Body of pancreas (tissue), 4 donors: ENCODE results near the gene FBLN2. TPM values are rescaled to one million over a fixed set of nuclear protein-coding genes. Genes with fewer than 3 reads are reported as not detected.
"Not testable (repeated sequence)": the region's sequence is repeated elsewhere in the genome, so short reads cannot be mapped to it uniquely, and the experiment has no call there.

Source experiments
- ATAC-seq: fragments of 150-250 bp; one replicate; pipeline ENCODE4 v1.9.1; 2016
- DNase-seq, 4 donors: peaks; one replicate each; pipeline ENCODE4 v3.0.0-alpha.2; 2019
- H3K27ac ChIP-seq, 4 donors: fragments of 200-600 bp; sonication (generic); 1 replicate in 3 of 4; 2 replicates in 1 of 4; pipeline versions ENCODE4 v1.5.1 to v1.6.1; 2016 to 2019; ENCODE audit warnings: mild to moderate bottlenecking in 1 of 4, mixed read lengths in 1 of 4, moderate library complexity in 1 of 4
- H3K27me3 ChIP-seq, 2 donors: fragments of 200-600 bp; sonication (generic); one replicate each; pipeline ENCODE4 v1.6.0; 2016; ENCODE audit warnings: mild to moderate bottlenecking in 1 of 2
- H3K36me3 ChIP-seq, 2 donors: fragments of 200-600 bp; sonication (generic); replicated peaks in 1 of 2; 2 replicates each; pipeline ENCODE4 v1.5.1; 2016; ENCODE audit warnings: low read depth in 2 of 2; ENCODE audit not compliant: insufficient read depth in 1 of 2
- H3K4me1 ChIP-seq: fragments of 200-600 bp; sonication (generic); one replicate; pipeline ENCODE4 v1.6.0; 2016
- H3K4me3 ChIP-seq, 2 donors: fragments of 200-600 bp; sonication (generic); 1 replicate in 1 of 2; 2 replicates in 1 of 2; pipeline ENCODE4 v1.5.1; 2016 to 2019
- H3K9me3 ChIP-seq, 3 donors: fragments of 200-600 bp; sonication (generic); 1 replicate in 2 of 3; 2 replicates in 1 of 3; pipeline ENCODE4 v1.5.1; 2016
- POLR2A ChIP-seq, 3 donors: fragments of 450-650 bp; IDR thresholded peaks; one replicate each; pipeline ENCODE4 v1.6.1; 2016; ENCODE audit warnings: antibody characterized with exemption in 3 of 3, mild to moderate bottlenecking in 2 of 3
- WGBS, 2 donors: methylation state at CpG; one replicate each; pipeline ENCODE4 v1.1.5; 2017; 5-methylcytosine and 5-hydroxymethylcytosine counted together
- intact Hi-C: fragments of 100-400 bp; cut with DNase I; formaldehyde crosslinking; loops from one replicate; pipeline ENCODE4 v1.15.1; 2023
- total RNA-seq, 2 donors: library from RNA; depleted of rRNA; stranded (reverse); fragments of >200 nt; gene quantifications; one replicate each; pipeline ENCODE4 v1.1.0, GENCODE V29; 2016
- TF ChIP-seq, protein P1 (sequence below), 7 experiments: fragments of 450-650 bp in 4 of 7; fragments of 200-600 bp in 3 of 7; sonication (generic) in 3 of 7; IDR thresholded peaks; one replicate each; pipeline ENCODE4 v1.5.1; 2016 to 2019; ENCODE audit warnings: antibody characterized with exemption in 7 of 7

Gene FBLN2
- total RNA-seq, 2 donors from 2014 or later, result 18.9 to 54.7 TPM

DNA sequence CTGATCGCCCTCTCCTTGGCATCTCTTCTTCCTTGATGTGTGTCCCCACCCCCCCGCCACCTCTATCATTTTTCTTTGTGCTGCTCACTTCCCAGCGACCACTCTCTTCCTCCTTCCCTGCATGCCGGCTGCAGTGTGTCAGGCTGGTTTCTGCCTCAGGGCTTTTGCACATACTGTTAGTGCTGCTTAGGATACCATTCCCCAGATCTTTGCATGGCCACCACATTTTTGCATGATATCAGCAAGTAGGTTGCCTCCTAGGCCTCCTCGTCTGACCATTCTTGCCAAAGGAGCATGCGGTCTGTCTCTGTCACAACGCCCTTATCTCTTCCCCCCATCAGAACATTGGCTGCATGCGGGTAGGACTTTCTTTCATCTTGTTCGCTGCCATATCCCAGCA, 12.5 kb downstream of the FBLN2 start:
- no peaks in the 10 kb centered on the region for H3K27me3 ChIP-seq
- no peaks in the 10 kb centered on the region for H3K36me3 ChIP-seq
- no peak overlapping the region for H3K4me3 ChIP-seq
- no peaks in the 10 kb centered on the region for H3K4me1 ChIP-seq
- DNase-seq, result no peak
- TF ChIP-seq POLR2A (IDR thresholded peaks at IDR 0.05), result no peak
- TF ChIP-seq, protein P1, sequence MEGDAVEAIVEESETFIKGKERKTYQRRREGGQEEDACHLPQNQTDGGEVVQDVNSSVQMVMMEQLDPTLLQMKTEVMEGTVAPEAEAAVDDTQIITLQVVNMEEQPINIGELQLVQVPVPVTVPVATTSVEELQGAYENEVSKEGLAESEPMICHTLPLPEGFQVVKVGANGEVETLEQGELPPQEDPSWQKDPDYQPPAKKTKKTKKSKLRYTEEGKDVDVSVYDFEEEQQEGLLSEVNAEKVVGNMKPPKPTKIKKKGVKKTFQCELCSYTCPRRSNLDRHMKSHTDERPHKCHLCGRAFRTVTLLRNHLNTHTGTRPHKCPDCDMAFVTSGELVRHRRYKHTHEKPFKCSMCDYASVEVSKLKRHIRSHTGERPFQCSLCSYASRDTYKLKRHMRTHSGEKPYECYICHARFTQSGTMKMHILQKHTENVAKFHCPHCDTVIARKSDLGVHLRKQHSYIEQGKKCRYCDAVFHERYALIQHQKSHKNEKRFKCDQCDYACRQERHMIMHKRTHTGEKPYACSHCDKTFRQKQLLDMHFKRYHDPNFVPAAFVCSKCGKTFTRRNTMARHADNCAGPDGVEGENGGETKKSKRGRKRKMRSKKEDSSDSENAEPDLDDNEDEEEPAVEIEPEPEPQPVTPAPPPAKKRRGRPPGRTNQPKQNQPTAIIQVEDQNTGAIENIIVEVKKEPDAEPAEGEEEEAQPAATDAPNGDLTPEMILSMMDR (IDR thresholded peaks at IDR 0.05), result no peak
- ATAC-seq, result no peak
- H3K9me3 ChIP-seq, result no peaks in the 10 kb centered on the region
- intact Hi-C loops, result no loop called here
- 75 to 83% methylated on average over 9 of the region's 9 CpGs for WGBS, 2 donors
- no peak overlapping the region for H3K27ac ChIP-seq

DNA sequence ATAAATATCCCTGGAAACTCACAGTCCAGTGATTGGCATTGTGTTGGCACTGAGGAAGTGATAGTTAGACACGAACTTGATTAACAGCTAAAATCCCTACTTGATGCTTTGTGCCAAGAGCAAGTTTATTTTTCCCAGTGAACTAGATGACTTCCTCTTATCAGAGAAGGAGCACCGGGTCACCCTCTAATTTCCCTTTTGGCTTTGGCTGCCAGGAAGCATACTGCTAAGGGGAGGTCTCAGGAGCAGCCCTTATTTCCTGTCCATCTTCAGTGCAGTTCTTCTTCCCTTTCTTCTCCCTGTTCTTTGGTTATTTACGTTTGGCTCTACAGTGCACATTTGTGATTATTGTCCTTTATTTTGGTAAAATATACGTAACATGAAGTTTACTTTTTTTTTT, 13.0 kb downstream of the FBLN2 start:
- no peaks in the 10 kb centered on the region for H3K9me3 ChIP-seq
- DNase-seq (no peak), ATAC-seq (no peak)
- 34 to 41% methylated on average over 4 of the region's 4 CpGs for WGBS, 2 donors
- TF ChIP-seq, protein P1 (IDR thresholded peaks at IDR 0.05), result no peak
- TF ChIP-seq POLR2A (IDR thresholded peaks at IDR 0.05), result no peak
- no peaks in the 10 kb centered on the region for H3K36me3 ChIP-seq
- H3K4me3 ChIP-seq, result no peak overlapping the region
- intact Hi-C loops, result no loop called here
- H3K4me1 ChIP-seq, result no peaks in the 10 kb centered on the region
- H3K27me3 ChIP-seq, result no peaks in the 10 kb centered on the region
- H3K27ac ChIP-seq, result no peak overlapping the region

DNA sequence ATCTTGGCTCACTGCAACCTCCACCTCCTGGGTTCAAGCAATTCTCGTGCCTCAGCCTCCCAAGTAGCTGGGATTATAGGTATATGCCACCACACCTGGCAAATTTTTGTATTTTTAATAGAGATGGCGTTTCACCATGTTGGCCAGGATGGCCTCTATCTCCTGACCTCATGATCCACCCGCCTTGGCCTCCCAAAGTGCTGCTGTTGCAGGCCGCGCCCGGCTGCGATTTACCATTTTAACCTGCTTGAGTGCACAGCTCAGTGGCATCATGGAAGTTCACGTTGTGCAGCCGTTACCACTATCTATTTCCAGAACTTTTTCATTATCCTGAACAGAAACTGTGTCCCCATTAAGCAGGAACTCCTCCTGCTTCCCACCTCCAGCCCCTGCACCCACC, 13.5 kb downstream of the FBLN2 start:
- intact Hi-C loops, H3K36me3 ChIP-seq, DNase-seq, H3K27me3 ChIP-seq, ATAC-seq, H3K9me3 ChIP-seq, H3K4me3 ChIP-seq, H3K27ac ChIP-seq, H3K4me1 ChIP-seq: not testable (repeated sequence)
- 88 to 90% methylated on average over 9 of the region's 9 CpGs for WGBS, 2 donors

DNA sequence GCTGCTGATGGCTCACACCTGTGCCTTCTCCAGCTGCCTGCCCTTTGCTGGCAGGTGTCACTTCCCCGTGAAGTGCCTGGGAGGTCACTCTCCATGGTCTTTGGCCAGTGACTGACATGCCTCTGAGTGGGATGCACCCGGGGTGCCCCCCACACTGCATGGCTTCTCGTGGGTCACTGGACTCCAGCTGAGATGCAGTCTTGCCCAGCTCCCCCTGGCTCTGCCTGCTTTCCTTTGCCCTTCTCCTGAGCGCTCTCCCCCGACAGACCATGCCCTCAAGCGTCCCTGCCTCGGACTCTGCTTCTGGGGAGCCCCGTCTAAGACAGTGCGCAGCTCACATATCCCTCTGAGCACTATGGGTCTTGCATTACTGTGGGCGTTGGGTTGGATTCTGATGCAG, 14.4 kb downstream of the FBLN2 start:
- Histone ChIP-seq H3K36me3 (no peaks in the 10 kb centered on the region), H3K9me3 (no peaks in the 10 kb centered on the region), H3K27ac (no peak overlapping the region), H3K4me3 (no peak overlapping the region), H3K27me3 (no peaks in the 10 kb centered on the region), H3K4me1 (no peaks in the 10 kb centered on the region)
- no peak for TF ChIP-seq POLR2A (IDR thresholded peaks at IDR 0.05)
- TF ChIP-seq, protein P1 (IDR thresholded peaks at IDR 0.05), result no peak
- no peak for DNase-seq
- no peak for ATAC-seq
- intact Hi-C loops, result no loop called here
- WGBS, 2 donors, result 83 to 91% methylated on average over 8 to 9 of the region's 10 CpGs

DNA sequence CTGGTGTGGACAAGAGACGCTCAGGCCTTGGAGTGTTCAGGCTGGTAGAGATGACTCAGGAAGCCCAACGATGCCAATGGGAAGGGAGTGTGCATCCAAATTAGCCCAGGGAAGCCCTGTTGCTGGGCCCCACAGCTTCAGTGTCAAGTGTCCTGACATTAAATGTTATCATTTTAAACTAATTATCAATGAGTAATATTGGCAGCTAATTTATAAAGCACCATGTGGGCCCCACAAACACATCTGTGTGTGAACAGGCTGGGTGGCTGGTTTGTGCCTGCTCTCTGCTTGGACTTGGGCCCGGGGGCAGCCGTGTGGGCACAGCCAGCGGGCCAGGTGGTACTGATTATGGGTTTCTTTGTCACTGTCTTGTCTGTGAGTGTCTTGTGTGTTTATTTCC, 15.0 kb downstream of the FBLN2 start:
- intact Hi-C loops, result no loop called here
- no peaks in the 10 kb centered on the region for H3K4me1 ChIP-seq
- no peaks in the 10 kb centered on the region for H3K27me3 ChIP-seq
- no peak for DNase-seq
- WGBS, 2 donors, result 82 to 94% methylated on average over 5 of the region's 5 CpGs
- H3K4me3 ChIP-seq, result no peak overlapping the region
- ATAC-seq, result no peak
- no peak overlapping the region for H3K27ac ChIP-seq
- no peaks in the 10 kb centered on the region for H3K9me3 ChIP-seq
- H3K36me3 ChIP-seq, result no peaks in the 10 kb centered on the region
- no peak for TF ChIP-seq POLR2A (IDR thresholded peaks at IDR 0.05)
- TF ChIP-seq, protein P1 (IDR thresholded peaks at IDR 0.05), result no peak
